Ovary (tissue), 9 donors: Measurements from ENCODE around the gene EMC10. TPM values are rescaled to one million over a fixed set of nuclear protein-coding genes. Genes with fewer than 3 reads are reported as not detected.

ENCODE experiments used
- DNase-seq, 5 donors: peaks; one replicate each; pipeline ENCODE4 v3.0.0-alpha.2; 2019 to 2020
- H3K27ac ChIP-seq, 2 donors: fragments of 200-600 bp; one replicate each; pipeline versions ENCODE4 v1.5.1 to v1.8.0; 2019 to 2022
- H3K27me3 ChIP-seq: fragments of 200-600 bp; one replicate; pipeline ENCODE4 v1.8.0; 2022
- H3K36me3 ChIP-seq: fragments of 200-600 bp; sonication (generic); one replicate; pipeline ENCODE4 v1.5.1; 2019
- H3K4me1 ChIP-seq: one replicate; pipeline ENCODE4 v1.8.1; 2013; ENCODE audit warnings: mild to moderate bottlenecking, moderate library complexity; ENCODE audit not compliant: insufficient read depth
- H3K4me3 ChIP-seq: fragments of 200-600 bp; sonication (generic); one replicate; pipeline ENCODE4 v1.5.1; 2017
- H3K9me3 ChIP-seq, 2 donors: fragments of 200-600 bp in 1 of 2; sonication (generic) in 1 of 2; one replicate each; pipeline versions ENCODE4 v1.5.1 to v1.8.1; 2013 to 2019; ENCODE audit warnings: mild to moderate bottlenecking in 1 of 2, moderate library complexity in 1 of 2
- EP300 ChIP-seq: sonication (generic); formaldehyde crosslinking; IDR thresholded peaks from one replicate; pipeline ENCODE4 v1.6.1; 2017; ENCODE audit warnings: antibody characterized with exemption
- POLR2A ChIP-seq: fragments of 450-650 bp; IDR thresholded peaks from one replicate; pipeline ENCODE4 v1.6.1; 2017; ENCODE audit warnings: antibody characterized with exemption, mild to moderate bottlenecking, moderate library complexity
- WGBS, 3 donors: extraction: QIAGEN DNeasy Blood & Tissue Kit in 1 of 3; methylation state at CpG; one replicate each; pipeline versions ENCODE4 v1.1.5 to v1.1.7; 2013 to 2017; 5-methylcytosine and 5-hydroxymethylcytosine counted together
- intact Hi-C, 4 donors: fragments of 100-400 bp; cut with DNase I; formaldehyde crosslinking; loops; one replicate each; pipeline versions ENCODE4 v1.11.0 to v1.15.1; 2022 to 2023
- polyA plus RNA-seq, 2 donors: library from polyadenylated mRNA; stranded (reverse); fragments of 200-250 nt in 1 of 2; fragments of 350-450 nt in 1 of 2; fragmentation: Illumina TruSeq in 1 of 2; extraction: RNeasy Lipid Tissue Mini Kit (QIAGEN cat#74804) in 1 of 2; gene quantifications; one replicate each; pipeline ENCODE4 v1.2.3, GENCODE V29; 2013 to 2014
- total RNA-seq, 7 donors: library from RNA; depleted of rRNA in 2 of 7; stranded (reverse); fragments of >200 nt in 2 of 7; fragmentation: NEBNext Ultra II Directional in 3 of 7; extraction: Animal tissue kit (Norgen Biotek cat#: 25700) in 3 of 7; gene quantifications; one replicate each; pipeline versions ENCODE4 v1.1.0 to v1.2.4, GENCODE V29; 2016 to 2023
- TF ChIP-seq, protein P1 (sequence below), 3 donors: fragments of 450-650 bp in 2 of 3; fragments of 200-600 bp in 1 of 3; IDR thresholded peaks; one replicate each; pipeline versions ENCODE4 v1.5.1 to v1.8.0; 2016 to 2022; ENCODE audit warnings: antibody characterized with exemption in 3 of 3, mild to moderate bottlenecking in 1 of 3
- donor health status: DM: no; HTN: no; CAD: no; lungs with moderate emphysema.
- donor health status: DM: no; HTN: no; CAD: no.
- donor health status: Bipolar disorder and iron deficiency.
- donor health status: DM: yes; HTN: yes; CAD: no.
- donor health status: DM: no; HTN: no; CAD: no.
- donor health status: DM: yes; HTN: yes; CAD: no.

The EMC10 gene
- total and polyA plus RNA-seq, 9 donors: 27.6 to 132 (median 96.7) TPM

DNA sequence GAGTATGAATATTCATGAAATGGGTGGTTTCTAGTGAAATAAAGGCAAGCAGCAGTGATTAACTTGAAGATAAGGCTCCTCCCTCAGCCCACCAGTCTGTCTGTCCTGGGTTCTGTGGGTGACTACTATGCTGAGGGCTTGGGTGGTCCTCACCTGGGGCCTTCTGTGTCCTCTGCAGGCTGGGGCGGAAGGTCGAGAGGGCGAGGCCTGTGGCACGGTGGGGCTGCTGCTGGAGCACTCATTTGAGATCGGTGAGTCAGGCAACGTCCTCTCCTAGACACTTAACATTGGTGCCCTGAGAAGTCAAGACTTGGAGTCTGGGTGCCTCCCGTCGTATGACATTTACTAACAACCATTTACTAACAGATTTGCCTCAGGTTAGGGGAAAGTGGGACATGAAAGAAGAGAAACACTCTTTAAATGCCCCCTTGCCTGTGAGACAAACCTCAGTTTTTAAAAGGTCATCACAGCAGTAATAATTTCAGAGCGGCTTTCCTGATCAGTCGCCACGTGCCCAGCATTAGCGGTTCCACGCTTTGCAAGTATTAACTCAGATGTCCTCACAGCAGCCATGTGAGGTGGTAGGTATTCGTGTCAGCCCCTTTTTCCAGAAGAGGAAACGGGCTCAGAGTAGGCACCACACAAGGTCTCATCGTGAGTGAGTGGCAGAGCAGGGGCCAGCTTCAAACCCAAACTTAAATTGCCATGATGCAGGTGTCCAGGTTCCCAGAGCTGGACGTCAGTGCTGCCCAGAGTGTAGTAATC, 1.6 kb downstream of the EMC10 start:
- TF ChIP-seq, protein P1, sequence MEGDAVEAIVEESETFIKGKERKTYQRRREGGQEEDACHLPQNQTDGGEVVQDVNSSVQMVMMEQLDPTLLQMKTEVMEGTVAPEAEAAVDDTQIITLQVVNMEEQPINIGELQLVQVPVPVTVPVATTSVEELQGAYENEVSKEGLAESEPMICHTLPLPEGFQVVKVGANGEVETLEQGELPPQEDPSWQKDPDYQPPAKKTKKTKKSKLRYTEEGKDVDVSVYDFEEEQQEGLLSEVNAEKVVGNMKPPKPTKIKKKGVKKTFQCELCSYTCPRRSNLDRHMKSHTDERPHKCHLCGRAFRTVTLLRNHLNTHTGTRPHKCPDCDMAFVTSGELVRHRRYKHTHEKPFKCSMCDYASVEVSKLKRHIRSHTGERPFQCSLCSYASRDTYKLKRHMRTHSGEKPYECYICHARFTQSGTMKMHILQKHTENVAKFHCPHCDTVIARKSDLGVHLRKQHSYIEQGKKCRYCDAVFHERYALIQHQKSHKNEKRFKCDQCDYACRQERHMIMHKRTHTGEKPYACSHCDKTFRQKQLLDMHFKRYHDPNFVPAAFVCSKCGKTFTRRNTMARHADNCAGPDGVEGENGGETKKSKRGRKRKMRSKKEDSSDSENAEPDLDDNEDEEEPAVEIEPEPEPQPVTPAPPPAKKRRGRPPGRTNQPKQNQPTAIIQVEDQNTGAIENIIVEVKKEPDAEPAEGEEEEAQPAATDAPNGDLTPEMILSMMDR (IDR thresholded peaks at IDR 0.05): no peak
- no peak for TF ChIP-seq EP300
- no peak for TF ChIP-seq POLR2A
- no peak overlapping the region for H3K27ac ChIP-seq
- H3K9me3 ChIP-seq: no peaks in the 10 kb centered on the region
- intact Hi-C loops: loop anchor here in 1 of 4 donors (5.0 kb wide), 1 partner anchor 101 kb away; the partner anchor contains the start of gene NR1H2
- WGBS, 3 donors: 94 to 96% (median 95%) methylated on average over 17 of the region's 17 CpGs
- H3K4me1 ChIP-seq: peaks cover 15% of the 10 kb centered on the region
- no peaks in the 10 kb centered on the region for H3K27me3 ChIP-seq
- no peak overlapping the region for H3K4me3 ChIP-seq
- no peak for DNase-seq
- no peaks in the 10 kb centered on the region for H3K36me3 ChIP-seq

DNA sequence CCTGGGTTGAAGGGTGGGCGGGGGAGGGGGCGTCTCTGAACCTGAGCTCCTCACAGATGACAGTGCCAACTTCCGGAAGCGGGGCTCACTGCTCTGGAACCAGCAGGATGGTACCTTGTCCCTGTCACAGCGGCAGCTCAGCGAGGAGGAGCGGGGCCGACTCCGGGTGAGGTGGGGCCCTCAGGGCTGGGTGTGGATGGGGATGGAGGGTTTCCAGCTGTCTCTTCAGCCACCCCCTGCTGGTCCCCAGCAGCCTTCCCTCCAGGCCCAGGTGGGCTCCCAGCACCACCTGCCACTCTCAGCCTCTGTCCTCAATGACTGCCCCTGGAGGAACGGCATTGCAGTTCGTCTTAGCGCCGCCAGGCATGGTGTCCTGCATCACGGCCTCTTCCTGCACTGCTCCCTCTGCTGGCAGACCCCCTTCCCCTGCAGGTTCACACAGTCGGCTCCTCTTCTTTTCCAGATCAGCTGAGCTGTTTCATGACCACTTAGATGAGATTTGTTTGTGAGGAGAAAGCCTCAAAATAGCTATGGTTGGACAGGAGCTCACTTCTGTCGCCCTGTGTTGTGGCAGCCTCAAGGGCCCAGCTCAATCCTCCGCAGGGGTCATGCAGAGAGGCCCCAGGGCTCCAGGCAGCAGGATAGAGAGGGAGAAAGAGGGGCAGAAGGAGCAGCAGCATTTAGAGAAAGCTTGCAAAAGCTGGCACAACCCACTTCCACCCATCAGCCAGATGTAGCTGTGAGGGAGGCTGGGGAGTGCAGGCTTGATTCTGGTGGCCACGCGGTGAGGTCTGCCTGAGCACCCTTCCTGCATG, 2.8 kb downstream of the EMC10 start:
- H3K9me3 ChIP-seq: no peaks in the 10 kb centered on the region
- H3K27ac ChIP-seq: peak overlapping the region in 1 of 2 donors; percentile 20
- peaks cover 15% of the 10 kb centered on the region for H3K4me1 ChIP-seq
- no peak overlapping the region for H3K4me3 ChIP-seq
- no peaks in the 10 kb centered on the region for H3K36me3 ChIP-seq
- TF ChIP-seq, protein P1 (IDR thresholded peaks at IDR 0.05): no peak
- TF ChIP-seq EP300: no peak
- no peak for TF ChIP-seq POLR2A
- DNase-seq: no peak
- no peaks in the 10 kb centered on the region for H3K27me3 ChIP-seq
- 81 to 87% (median 86%) methylated on average over 19 of the region's 19 CpGs for WGBS, 3 donors
- intact Hi-C loops: loop anchor here in 1 of 4 donors (5.0 kb wide), 1 partner anchor 102 kb away; the partner anchor contains the start of gene NR1H2

DNA sequence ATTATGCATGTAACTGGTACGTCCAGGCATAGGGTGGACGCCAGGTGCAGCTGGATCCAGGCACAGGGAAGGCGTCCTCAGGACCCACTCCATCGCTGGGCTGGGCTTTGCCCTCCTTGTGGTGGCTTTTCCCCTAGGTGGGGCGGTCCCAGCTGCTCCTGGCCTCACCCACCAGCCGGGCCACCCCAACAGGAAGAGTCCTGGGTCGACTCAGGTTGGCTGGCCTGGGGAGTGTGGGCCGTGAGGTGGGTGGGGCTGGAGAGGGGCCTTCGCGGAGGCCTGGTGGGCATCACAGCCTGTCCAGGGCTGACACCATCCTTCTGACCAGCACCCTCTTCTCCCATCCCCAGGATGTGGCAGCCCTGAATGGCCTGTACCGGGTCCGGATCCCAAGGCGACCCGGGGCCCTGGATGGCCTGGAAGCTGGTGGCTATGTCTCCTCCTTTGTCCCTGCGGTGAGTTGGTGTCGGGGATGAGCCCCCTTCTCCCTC, 3.5 kb downstream of the EMC10 start:
- TF ChIP-seq EP300 (no peak), POLR2A (no peak)
- TF ChIP-seq, protein P1 (IDR thresholded peaks at IDR 0.05): no peak
- WGBS, 3 donors: 87 to 92% (median 92%) methylated on average over 12 to 16 of the region's 16 CpGs
- H3K36me3 ChIP-seq: no peaks in the 10 kb centered on the region
- H3K4me3 ChIP-seq: no peak overlapping the region
- H3K4me1 ChIP-seq: peaks cover 15% of the 10 kb centered on the region
- H3K27ac ChIP-seq: no peak overlapping the region
- H3K9me3 ChIP-seq: no peaks in the 10 kb centered on the region
- intact Hi-C loops: loop anchor here in 1 of 4 donors (5.0 kb wide), 1 partner anchor 103 kb away; the partner anchor contains the start of gene NR1H2
- no peak for DNase-seq
- H3K27me3 ChIP-seq: no peaks in the 10 kb centered on the region

DNA sequence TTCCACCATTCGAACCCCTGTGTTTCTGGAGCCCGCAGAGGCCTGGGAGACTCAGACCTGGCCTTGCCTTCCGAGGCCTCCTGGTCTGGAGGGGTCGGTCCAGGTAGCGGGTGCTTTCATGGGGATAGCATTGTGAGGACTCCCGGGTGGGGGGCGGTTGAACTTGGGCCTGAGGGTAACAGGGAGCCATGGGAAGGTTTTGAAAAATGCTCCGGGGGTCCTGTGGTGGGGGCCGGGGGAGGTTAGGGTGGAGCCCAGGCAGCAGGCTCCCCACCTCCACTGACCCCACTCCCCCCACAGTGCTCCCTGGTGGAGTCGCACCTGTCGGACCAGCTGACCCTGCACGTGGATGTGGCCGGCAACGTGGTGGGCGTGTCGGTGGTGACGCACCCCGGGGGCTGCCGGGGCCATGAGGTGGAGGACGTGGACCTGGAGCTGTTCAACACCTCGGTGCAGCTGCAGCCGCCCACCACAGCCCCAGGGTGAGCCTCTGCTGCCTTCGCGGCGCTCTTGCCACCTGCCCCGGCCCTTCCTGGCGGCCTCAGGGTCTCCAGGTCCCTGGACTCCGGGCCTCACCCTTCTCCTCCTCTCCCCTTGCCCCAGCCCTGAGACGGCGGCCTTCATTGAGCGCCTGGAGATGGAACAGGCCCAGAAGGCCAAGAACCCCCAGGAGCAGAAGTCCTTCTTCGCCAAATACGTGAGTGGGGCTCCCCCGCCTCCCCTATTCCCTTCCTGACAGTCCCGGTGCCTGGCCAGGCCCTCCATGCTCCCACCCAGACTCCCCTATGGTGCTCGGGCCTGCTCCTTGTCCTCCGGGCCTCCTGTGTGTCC, 4.2 kb downstream of the EMC10 start:
- H3K9me3 ChIP-seq: no peaks in the 10 kb centered on the region
- no peak overlapping the region for H3K4me3 ChIP-seq
- H3K36me3 ChIP-seq: no peaks in the 10 kb centered on the region
- H3K27me3 ChIP-seq: no peaks in the 10 kb centered on the region
- 84 to 88% (median 88%) methylated on average over 36 to 37 of the region's 37 CpGs for WGBS, 3 donors
- TF ChIP-seq, protein P1 (IDR thresholded peaks at IDR 0.05): no peak
- no peak for TF ChIP-seq POLR2A
- TF ChIP-seq EP300: no peak
- intact Hi-C loops: no loop called here
- no peak for DNase-seq
- H3K4me1 ChIP-seq: peaks cover 15% of the 10 kb centered on the region
- H3K27ac ChIP-seq: no peak overlapping the region
